Epithelial cell of proximal tubule (primary cell): ENCODE data around the gene SPEF2. TPM values are rescaled to one million over a fixed set of nuclear protein-coding genes. Genes with fewer than 3 reads are reported as not detected.

ENCODE experiments used
- DNase-seq: peaks from one replicate; pipeline ENCODE4 v3.0.0-alpha.2; 2011; ENCODE audit warnings: low read depth
- H3K4me3 ChIP-seq: 2 replicates; pipeline ENCODE4 v1.5.1; 2011; ENCODE audit warnings: low read depth, mild to moderate bottlenecking, low read length
- CTCF ChIP-seq: conservative IDR thresholded peaks from 2 replicates; pipeline ENCODE4 v1.5.1; 2012; ENCODE audit warnings: low read depth, mild to moderate bottlenecking, low read length
- total RNA-seq: library from RNA; depleted of rRNA; stranded (reverse); fragments of >200 nt; gene quantifications from 2 replicates; pipeline ENCODE4 v1.2.3, GENCODE V29; 2015

The SPEF2 gene
- total RNA-seq, 1 donor from 2014 or later = 2.3 TPM

- no peak for TF ChIP-seq CTCF
- no peak for DNase-seq
- no peak overlapping the region for H3K4me3 ChIP-seq
Observed at GRCh38 chr5:35781181-35781790, 163.6 kb downstream of the SPEF2 start.

DNA sequence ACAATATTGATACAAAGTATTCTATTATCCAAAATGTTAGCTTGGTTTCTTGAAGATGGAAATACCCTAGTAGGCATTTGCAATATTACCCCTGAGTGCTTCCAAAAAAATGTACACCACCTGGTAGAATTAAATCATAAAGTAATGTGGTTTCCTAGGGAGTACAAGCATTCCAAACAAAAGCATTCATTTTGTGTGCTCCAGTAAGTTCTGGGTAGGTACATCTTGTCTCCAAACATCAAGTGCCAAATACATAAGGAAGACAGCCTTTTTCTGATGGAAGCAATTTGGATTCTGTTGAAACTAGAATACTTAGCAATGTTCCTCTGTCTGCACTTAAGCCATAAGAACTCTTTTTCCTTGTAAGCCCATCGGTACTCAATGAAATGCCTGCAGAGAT is 165.9 kb downstream of the SPEF2 start:
- no peak overlapping the region for H3K4me3 ChIP-seq
- no peak for DNase-seq
- no peak for TF ChIP-seq CTCF

GRCh38 chr5:35785601-35786085 is 168.0 kb downstream of the SPEF2 start:
- no peak for TF ChIP-seq CTCF

GRCh38 chr5:35788724-35789123 is 171.1 kb downstream of the SPEF2 start:
- DNase-seq = no peak
- H3K4me3 ChIP-seq = no peak overlapping the region
- TF ChIP-seq CTCF = no peak

More at GRCh38 chr5:35785601-35786085, 168.0 kb downstream of the SPEF2 start:
- H3K4me3 ChIP-seq = no peak overlapping the region
- DNase-seq = no peak

DNA sequence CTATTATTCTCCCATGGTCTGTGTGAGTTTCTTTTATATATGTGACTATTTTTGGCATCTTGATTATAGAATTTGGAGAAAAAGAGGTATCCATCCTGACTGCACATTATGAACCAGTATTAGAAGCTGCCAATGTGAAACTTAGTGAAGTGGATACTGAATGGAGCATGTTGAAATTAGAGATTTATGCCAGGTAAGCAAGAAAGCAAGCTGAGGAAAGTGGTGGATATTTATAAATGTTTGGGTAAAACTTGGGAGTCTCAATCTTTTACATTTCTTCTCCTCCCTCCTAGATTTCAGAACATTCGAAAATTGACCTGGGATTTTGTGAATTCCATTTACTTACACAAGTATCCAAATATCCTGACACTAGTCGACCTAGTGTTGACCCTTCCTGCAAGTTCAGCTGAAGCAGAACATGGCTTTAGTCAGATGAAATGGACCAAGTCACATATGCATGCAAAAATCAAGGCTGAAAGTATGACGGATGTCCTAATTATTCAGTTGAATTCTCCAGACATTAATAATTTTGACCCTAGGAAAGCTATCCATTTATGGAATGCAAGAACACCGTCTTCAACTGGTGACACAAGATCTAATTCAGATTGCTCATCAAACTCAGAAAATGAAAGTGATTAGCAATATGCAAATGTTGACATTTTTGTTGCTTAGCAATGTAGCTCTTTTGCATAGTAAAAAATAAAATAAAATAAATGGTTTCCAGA is 172.2 kb downstream of the SPEF2 start:
- DNase-seq = no peak
- TF ChIP-seq CTCF = no peak
- H3K4me3 ChIP-seq = no peak overlapping the region

GRCh38 chr5:35790457-35790822 is 172.8 kb downstream of the SPEF2 start:
- H3K4me3 ChIP-seq = no peak overlapping the region
- no peak for DNase-seq
- TF ChIP-seq CTCF = no peak

DNA sequence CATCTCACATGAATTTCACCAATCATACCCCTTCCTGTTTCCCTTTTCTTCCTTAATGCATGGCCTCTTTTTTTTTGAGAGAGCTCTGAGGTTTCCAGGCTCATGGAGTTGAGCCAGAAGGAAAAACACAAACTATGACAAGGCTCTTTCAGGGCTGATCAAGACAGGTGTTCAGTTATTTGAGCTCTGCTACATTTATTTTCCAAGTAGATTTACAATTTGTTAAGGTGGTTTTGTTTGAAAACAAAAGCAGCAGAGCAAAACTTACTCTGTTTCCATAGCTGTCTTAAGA is 176.6 kb downstream of the SPEF2 start:
- no peak for DNase-seq
- H3K4me3 ChIP-seq = no peak overlapping the region
- no peak for TF ChIP-seq CTCF
